Subcutaneous adipose tissue (tissue), 4 donors: ENCODE measurements around the gene EPHA4. TPM values are rescaled to one million over a fixed set of nuclear protein-coding genes. Genes with fewer than 3 reads are reported as not detected.

Experiments
- total RNA-seq, 4 donors: library from RNA; depleted of rRNA; stranded (reverse); fragments of >200 nt; gene quantifications; one replicate each; pipeline ENCODE4 v1.1.0, GENCODE V29; 2016
- TF ChIP-seq, protein P1 (sequence below): fragments of 450-650 bp; IDR thresholded peaks from one replicate; pipeline ENCODE4 v1.5.1; 2016; ENCODE audit warnings: low read depth, mild to moderate bottlenecking, control low read depth, antibody characterized with exemption, moderate library complexity

Gene EPHA4
- total RNA-seq, 4 donors from 2014 or later, result 30.3 to 52.0 (median 39.4) TPM

- TF ChIP-seq, protein P1, sequence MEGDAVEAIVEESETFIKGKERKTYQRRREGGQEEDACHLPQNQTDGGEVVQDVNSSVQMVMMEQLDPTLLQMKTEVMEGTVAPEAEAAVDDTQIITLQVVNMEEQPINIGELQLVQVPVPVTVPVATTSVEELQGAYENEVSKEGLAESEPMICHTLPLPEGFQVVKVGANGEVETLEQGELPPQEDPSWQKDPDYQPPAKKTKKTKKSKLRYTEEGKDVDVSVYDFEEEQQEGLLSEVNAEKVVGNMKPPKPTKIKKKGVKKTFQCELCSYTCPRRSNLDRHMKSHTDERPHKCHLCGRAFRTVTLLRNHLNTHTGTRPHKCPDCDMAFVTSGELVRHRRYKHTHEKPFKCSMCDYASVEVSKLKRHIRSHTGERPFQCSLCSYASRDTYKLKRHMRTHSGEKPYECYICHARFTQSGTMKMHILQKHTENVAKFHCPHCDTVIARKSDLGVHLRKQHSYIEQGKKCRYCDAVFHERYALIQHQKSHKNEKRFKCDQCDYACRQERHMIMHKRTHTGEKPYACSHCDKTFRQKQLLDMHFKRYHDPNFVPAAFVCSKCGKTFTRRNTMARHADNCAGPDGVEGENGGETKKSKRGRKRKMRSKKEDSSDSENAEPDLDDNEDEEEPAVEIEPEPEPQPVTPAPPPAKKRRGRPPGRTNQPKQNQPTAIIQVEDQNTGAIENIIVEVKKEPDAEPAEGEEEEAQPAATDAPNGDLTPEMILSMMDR, result no peak
Observed at GRCh38 chr2:221567231-221567760, 4.8 kb downstream of the EPHA4 start.

GRCh38 chr2:221563270-221563985, 8.7 kb downstream of the EPHA4 start:
- TF ChIP-seq, protein P1, result no peak

GRCh38 chr2:221562226-221562625, 9.9 kb downstream of the EPHA4 start:
- TF ChIP-seq, protein P1, result no peak

GRCh38 chr2:221561770-221562169, 10.3 kb downstream of the EPHA4 start:
- TF ChIP-seq, protein P1, result no peak

DNA sequence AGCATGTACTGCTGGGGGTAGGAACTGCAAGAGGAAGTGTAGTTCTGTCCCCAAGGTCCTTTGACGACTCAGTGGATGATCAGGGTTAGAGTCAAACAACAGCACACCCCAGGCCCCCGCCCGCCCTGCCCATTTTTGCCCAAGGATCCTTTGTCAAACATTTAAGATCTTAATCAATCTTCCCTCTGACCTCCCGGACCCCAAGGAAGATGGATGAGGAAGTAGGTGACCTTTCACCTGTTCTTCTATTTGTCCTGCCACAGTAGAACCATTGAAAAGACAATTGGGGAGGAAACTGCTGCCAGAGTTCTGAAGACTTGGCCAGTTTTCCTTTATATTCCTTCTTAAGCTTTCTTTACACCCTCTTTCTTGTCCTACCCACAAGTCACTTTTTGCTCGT, 12.1 kb downstream of the EPHA4 start:
- TF ChIP-seq, protein P1, result no peak

DNA sequence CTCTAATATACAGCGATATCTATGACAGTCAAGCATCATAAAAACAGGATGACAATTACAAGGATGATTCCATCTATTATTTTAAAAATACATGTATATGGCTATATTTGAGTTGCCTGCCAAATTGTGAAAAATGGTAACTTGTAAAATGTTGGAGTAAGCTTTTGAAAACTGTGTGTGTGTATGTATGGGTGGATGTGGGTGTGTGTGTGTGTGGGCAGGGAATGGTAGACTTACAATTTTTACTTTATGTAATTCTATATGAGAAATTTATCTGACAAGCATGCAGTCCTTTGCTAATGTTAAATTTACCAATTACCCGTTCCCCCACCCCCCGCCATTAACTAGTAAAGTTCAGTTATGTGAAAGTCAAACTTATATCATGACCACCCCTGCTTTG, 14.0 kb downstream of the EPHA4 start:
- TF ChIP-seq, protein P1, result no peak

DNA sequence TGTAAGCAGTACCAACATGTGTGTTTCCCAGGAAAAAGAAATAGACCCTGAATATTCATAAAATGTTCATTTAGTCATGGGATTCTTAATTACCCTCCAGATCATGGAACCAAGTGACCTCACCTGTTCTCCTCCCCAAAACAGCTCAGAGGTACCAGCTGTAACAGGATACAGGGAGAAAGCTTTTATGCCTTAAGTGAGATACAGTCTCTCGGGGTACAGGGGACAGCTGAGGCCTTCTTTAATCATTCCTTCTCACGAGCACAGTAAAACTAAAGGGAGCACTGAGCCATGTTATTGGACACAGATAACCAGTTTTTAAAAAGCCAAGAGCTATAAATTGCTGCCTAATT, 16.6 kb downstream of the EPHA4 start:
- TF ChIP-seq, protein P1, result no peak
